ENCODE data around the gene ACO2. TPM values are rescaled to one million over a fixed set of nuclear protein-coding genes. Genes with fewer than 3 reads are reported as not detected.
A peak's percentile ranks its signal among the peaks of the same experiment; 100 is the strongest.

Gene ACO2
- total RNA-seq, 1 experiment from 2014 or later: 66.6 TPM

DNA sequence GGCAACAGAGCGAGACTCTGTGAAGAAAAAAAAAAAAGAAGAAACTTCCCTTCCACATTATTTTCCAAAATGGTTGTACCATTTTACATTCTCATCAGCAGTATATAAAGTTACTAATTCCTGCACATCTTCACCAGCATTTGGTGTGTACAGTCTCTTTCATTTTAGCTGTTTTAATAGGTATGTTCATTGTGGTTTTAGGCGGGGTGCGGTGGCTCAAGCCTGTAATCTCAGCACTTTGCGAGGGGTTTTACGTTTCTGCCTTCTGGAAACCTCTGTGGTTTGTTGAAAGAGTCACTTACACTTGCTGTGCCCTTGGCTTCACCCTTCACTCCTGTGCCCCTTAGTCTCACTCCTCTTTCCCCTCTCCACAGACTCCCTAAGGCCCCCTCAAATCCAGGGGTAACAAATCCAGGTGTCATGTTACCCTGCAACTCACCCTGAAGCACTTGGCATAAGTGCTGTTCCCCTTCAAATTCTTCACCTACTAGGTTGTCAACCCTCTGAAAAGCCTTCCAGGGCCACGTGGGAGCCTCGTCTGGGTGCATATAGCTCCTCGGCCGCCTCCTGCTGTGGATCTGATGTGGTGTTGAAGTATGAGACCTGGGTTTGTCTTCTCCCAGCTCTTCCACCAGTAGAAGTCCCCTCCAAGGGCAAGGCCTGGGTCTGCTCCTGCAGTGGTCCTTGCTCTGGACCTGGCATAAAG is 43.1 kb upstream of the ACO2 start:
- H4K20me1 ChIP-seq (ENCODE audit: control insufficient read depth, insufficient read depth, insufficient read length): no peaks in the 10 kb centered on the region
- no peak overlapping the region for H3K18ac ChIP-seq (ENCODE audit: insufficient read length, low read depth, low read length)
- H3K4me1 ChIP-seq (ENCODE audit: insufficient read depth, low read length): no peaks in the 10 kb centered on the region
- no peaks in the 10 kb centered on the region for H3K23me2 ChIP-seq (ENCODE audit: insufficient read length, low read depth, low read length, poor library complexity, severe bottlenecking)
- TF ChIP-seq, protein P1, sequence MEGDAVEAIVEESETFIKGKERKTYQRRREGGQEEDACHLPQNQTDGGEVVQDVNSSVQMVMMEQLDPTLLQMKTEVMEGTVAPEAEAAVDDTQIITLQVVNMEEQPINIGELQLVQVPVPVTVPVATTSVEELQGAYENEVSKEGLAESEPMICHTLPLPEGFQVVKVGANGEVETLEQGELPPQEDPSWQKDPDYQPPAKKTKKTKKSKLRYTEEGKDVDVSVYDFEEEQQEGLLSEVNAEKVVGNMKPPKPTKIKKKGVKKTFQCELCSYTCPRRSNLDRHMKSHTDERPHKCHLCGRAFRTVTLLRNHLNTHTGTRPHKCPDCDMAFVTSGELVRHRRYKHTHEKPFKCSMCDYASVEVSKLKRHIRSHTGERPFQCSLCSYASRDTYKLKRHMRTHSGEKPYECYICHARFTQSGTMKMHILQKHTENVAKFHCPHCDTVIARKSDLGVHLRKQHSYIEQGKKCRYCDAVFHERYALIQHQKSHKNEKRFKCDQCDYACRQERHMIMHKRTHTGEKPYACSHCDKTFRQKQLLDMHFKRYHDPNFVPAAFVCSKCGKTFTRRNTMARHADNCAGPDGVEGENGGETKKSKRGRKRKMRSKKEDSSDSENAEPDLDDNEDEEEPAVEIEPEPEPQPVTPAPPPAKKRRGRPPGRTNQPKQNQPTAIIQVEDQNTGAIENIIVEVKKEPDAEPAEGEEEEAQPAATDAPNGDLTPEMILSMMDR (conservative IDR thresholded peaks at IDR 0.05): no peak
- no peak overlapping the region for H3K4me2 ChIP-seq (ENCODE audit: insufficient read depth, insufficient read length, low read length)
- H3K27ac ChIP-seq (ENCODE audit: insufficient read length, low read depth, low read length): no peak overlapping the region
- H3K9me3 ChIP-seq (ENCODE audit: control insufficient read depth, low read depth, low read length): no peaks in the 10 kb centered on the region
- H3K9ac ChIP-seq (ENCODE audit: extremely low read depth, insufficient read length, low read length): no peak overlapping the region
- no peaks in the 10 kb centered on the region for H3K27me3 ChIP-seq (ENCODE audit: insufficient read depth, low read length)
- H3K23ac ChIP-seq (ENCODE audit: insufficient read length, low read depth, low read length): no peak overlapping the region
- no peaks in the 10 kb centered on the region for H3K9me3 Mint-ChIP-seq
- no peak overlapping the region for H2BK5ac ChIP-seq (ENCODE audit: insufficient read length, low read length)
- no peak overlapping the region for H3T11ph ChIP-seq (ENCODE audit: low read length)
- no peak overlapping the region for H2BK120ac ChIP-seq (ENCODE audit: low read depth, low read length, poor library complexity, severe bottlenecking)
- no peaks in the 10 kb centered on the region for H3K79me2 ChIP-seq (ENCODE audit: insufficient read depth, low read length)
- no peak overlapping the region for H3K56ac ChIP-seq (ENCODE audit: insufficient read length, low read depth, low read length)
- no peak overlapping the region for H3K4me3 Mint-ChIP-seq
- no peak overlapping the region for H2AFZ ChIP-seq (ENCODE audit: low read length)
- H4K91ac ChIP-seq (ENCODE audit: insufficient read length, low read depth, low read length): no peak overlapping the region
- H2BK15ac ChIP-seq (ENCODE audit: low read depth, low read length): no peak overlapping the region
- no peak overlapping the region for H3K4ac ChIP-seq (ENCODE audit: low read depth, low read length)
- no peak overlapping the region for H4K5ac ChIP-seq (ENCODE audit: insufficient read length, low read depth, low read length)
- H3K14ac ChIP-seq (ENCODE audit: insufficient read depth, low read length): no peak overlapping the region
- no peak overlapping the region for H4K8ac ChIP-seq (replicated peaks; ENCODE audit: insufficient read length, low read depth, low read length)
- H2BK20ac ChIP-seq (ENCODE audit: low read depth, low read length, poor library complexity, severe bottlenecking): no peak overlapping the region
- H2AK5ac ChIP-seq (ENCODE audit: insufficient read length, low read length): no peak overlapping the region
- no peak overlapping the region for H2BK12ac ChIP-seq (ENCODE audit: insufficient read length, low read depth, low read length)
- H3K27me3 Mint-ChIP-seq (ENCODE audit: low read depth): no peaks in the 10 kb centered on the region
- H3K4me1 Mint-ChIP-seq: peaks cover 3 to 6% of the 10 kb centered on the region in 2 experiments; a peak in 3 of 4 replicates
- H3K27ac Mint-ChIP-seq: peak overlapping the region in 2 of 3 experiments; percentile 86 to 88; a peak in 5 of 7 replicates
- DNase-seq: no peak
- H3K36me3 Mint-ChIP-seq (ENCODE audit: insufficient read depth in 1 of 3, low read depth in 3 of 3): peaks cover 2 to 8% (median 7%) of the 10 kb centered on the region in 3 experiments; a peak in 5 of 7 replicates
- no CpG with 5 or more reads among the region's 9 CpGs for WGBS (ENCODE audit: extremely low coverage, insufficient read length, low lambda C conversion rate)
- no peaks in the 10 kb centered on the region for H3K79me1 ChIP-seq (ENCODE audit: insufficient read depth, low read depth, low read length, poor library complexity, severe bottlenecking)

Measured in H9 (cell line).